HepG2 (cell line): Measurements from ENCODE around the gene TYMP. TPM values are rescaled to one million over a fixed set of nuclear protein-coding genes. Genes with fewer than 3 reads are reported as not detected.

Experiments
- ARNTL ChIP-seq: sonication (generic); formaldehyde crosslinking; IDR thresholded peaks from 2 replicates; pipeline ENCODE4 v1.4.0; 2020; ENCODE audit warnings: mild to moderate bottlenecking, missing genetic modification reagents
- CREB1 ChIP-seq, 2 experiments: fragments of 450-650 bp in 1 of 2; IDR thresholded peaks; 2 replicates each; pipeline ENCODE4 v1.6.1; 2016 to 2017; ENCODE audit warnings: control low read depth in 1 of 2, mild to moderate bottlenecking in 1 of 2, missing compliant biosample characterization in 1 of 2, missing genetic modification characterization in 1 of 2
- DR1 ChIP-seq: sonication (generic); formaldehyde crosslinking; IDR thresholded peaks from 2 replicates; pipeline ENCODE4 v1.8.0; 2021; ENCODE audit warnings: mild to moderate bottlenecking, missing genetic modification reagents, inconsistent platforms
- FOXA1 ChIP-seq, 2 experiments: fragments of 450-650 bp in 1 of 2; sonication (generic) in 1 of 2; formaldehyde crosslinking in 1 of 2; IDR thresholded peaks; 2 replicates each; pipeline versions ENCODE4 v1.4.0 to v1.6.1; 2016 to 2020; ENCODE audit warnings: missing genetic modification reagents in 1 of 2
- MXI1 ChIP-seq: IDR thresholded peaks from 3 replicates; pipeline ENCODE4 v1.6.1; 2012; ENCODE audit warnings: low read depth, low read length, inconsistent platforms, borderline replicate concordance
- PITX1 ChIP-seq: sonication (generic); formaldehyde crosslinking; IDR thresholded peaks from 2 replicates; pipeline ENCODE4 v1.5.1; 2020; ENCODE audit warnings: mild to moderate bottlenecking, missing genetic modification reagents
- POLR2A ChIP-seq, 2 experiments: IDR thresholded peaks; 2 replicates each; pipeline ENCODE4 v1.6.1; 2011; ENCODE audit warnings: low read depth in 2 of 2, low read length in 2 of 2, mild to moderate bottlenecking in 1 of 2, moderate library complexity in 1 of 2; ENCODE audit not compliant: insufficient read depth in 1 of 2
- SKI ChIP-seq: fragments of 450-650 bp; IDR thresholded peaks from one replicate; pipeline ENCODE4 v1.6.1; 2018; ENCODE audit warnings: mild to moderate bottlenecking; ENCODE audit not compliant: partially characterized antibody
- ZBTB21 ChIP-seq: sonication (generic); formaldehyde crosslinking; IDR thresholded peaks from 2 replicates; pipeline ENCODE4 v1.4.0; 2020; ENCODE audit warnings: missing genetic modification reagents
- ZFP41 ChIP-seq: sonication (generic); formaldehyde crosslinking; IDR thresholded peaks from 2 replicates; pipeline ENCODE4 v1.4.0; 2020; ENCODE audit warnings: mild to moderate bottlenecking, missing genetic modification reagents, borderline replicate concordance
- ZMYM2 ChIP-seq: sonication (generic); formaldehyde crosslinking; IDR thresholded peaks from 2 replicates; pipeline ENCODE4 v1.8.0; 2022; ENCODE audit warnings: mild to moderate bottlenecking, missing genetic modification reagents
- ZNF446 ChIP-seq: sonication (generic); formaldehyde crosslinking; IDR thresholded peaks from 2 replicates; pipeline ENCODE4 v1.5.0; 2020; ENCODE audit warnings: mild to moderate bottlenecking, missing genetic modification reagents
- ZNF558 ChIP-seq: sonication (generic); formaldehyde crosslinking; IDR thresholded peaks from 2 replicates; pipeline ENCODE4 v1.9.0; 2022; ENCODE audit warnings: mild to moderate bottlenecking, missing genetic modification reagents, borderline replicate concordance
- polyA plus RNA-seq, 8 experiments: library from polyadenylated mRNA; depleted of rRNA in 3 of 8; stranded (reverse) in 7 of 8; unstranded in 1 of 8; fragments of >200 nt; fragmentation: Illumina TruSeq in 4 of 8; extraction: Trizol in 4 of 8; gene quantifications; 2 replicates each; pipeline versions ENCODE4 v1.2.1 to v1.2.3, GENCODE V29; 2011 to 2016; ENCODE audit warnings: low read depth in 4 of 8, missing spikeins in 1 of 8, mixed read lengths in 1 of 8; ENCODE audit not compliant: insufficient read depth in 1 of 8
- total RNA-seq, 5 experiments: library from RNA; depleted of rRNA; stranded (reverse); fragments of >200 nt; fragmentation: Illumina TruSeq; extraction: Trizol; gene quantifications; 2 replicates each; pipeline ENCODE4 v1.2.3, GENCODE V29; 2016; ENCODE audit warnings: low read depth in 1 of 5
- TF ChIP-seq, protein P1 (sequence below): sonication (generic); formaldehyde crosslinking; IDR thresholded peaks from 2 replicates; pipeline ENCODE4 v1.4.0; 2020; ENCODE audit warnings: low read depth, missing genetic modification reagents
- TF ChIP-seq, protein P2 (sequence below): sonication (generic); formaldehyde crosslinking; IDR thresholded peaks from 2 replicates; pipeline ENCODE4 v1.4.0; 2020; ENCODE audit warnings: missing genetic modification reagents, borderline replicate concordance
- TF ChIP-seq, protein P3 (sequence below): fragments of 450-650 bp; IDR thresholded peaks from 2 replicates; pipeline ENCODE4 v1.6.1; 2017

The TYMP gene
- total and polyA plus RNA-seq, 2 of the 13 experiments (the other 11 are each of a cell fraction or from before 2014, with no cell fraction given), result 3.9 to 4.3 TPM

DNA sequence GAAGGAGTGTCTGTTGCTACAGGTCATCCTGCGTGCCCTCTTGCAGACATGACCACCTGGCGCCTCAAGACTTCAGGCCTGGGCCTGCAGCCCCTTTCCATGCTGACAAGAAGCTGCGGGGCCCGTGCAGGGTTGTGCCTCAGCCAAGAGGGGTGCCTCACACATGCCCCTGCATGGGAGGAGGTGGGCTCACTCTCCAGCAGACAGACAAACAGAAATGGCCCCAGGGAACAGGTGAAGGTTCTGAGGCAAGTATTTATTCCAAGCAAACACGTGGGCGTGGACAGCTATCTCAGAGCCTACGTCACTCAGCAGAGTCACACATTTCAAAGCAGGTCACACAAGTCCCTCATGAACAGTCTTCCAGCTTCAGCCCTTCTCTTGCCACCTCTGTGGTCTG is 38.8 kb upstream of the TYMP start (continued):
- TF ChIP-seq, protein P1, sequence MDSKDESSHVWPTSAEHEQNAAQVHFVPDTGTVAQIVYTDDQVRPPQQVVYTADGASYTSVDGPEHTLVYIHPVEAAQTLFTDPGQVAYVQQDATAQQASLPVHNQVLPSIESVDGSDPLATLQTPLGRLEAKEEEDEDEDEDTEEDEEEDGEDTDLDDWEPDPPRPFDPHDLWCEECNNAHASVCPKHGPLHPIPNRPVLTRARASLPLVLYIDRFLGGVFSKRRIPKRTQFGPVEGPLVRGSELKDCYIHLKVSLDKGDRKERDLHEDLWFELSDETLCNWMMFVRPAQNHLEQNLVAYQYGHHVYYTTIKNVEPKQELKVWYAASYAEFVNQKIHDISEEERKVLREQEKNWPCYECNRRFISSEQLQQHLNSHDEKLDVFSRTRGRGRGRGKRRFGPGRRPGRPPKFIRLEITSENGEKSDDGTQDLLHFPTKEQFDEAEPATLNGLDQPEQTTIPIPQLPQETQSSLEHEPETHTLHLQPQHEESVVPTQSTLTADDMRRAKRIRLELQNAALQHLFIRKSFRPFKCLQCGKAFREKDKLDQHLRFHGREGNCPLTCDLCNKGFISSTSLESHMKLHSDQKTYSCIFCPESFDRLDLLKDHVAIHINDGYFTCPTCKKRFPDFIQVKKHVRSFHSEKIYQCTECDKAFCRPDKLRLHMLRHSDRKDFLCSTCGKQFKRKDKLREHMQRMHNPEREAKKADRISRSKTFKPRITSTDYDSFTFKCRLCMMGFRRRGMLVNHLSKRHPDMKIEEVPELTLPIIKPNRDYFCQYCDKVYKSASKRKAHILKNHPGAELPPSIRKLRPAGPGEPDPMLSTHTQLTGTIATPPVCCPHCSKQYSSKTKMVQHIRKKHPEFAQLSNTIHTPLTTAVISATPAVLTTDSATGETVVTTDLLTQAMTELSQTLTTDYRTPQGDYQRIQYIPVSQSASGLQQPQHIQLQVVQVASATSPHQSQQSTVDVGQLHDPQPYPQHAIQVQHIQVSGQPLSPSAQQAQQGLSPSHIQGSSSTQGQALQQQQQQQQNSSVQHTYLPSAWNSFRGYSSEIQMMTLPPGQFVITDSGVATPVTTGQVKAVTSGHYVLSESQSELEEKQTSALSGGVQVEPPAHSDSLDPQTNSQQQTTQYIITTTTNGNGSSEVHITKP, result 0 out of 2 replicates have a peak, but pooled peaks have one; percentile 14
- no peak for TF ChIP-seq ZFP41 (CRISPR knock-in tag)
- TF ChIP-seq ARNTL (CRISPR knock-in tag), result peak; percentile 74
- TF ChIP-seq SKI, result no peak
- TF ChIP-seq, protein P2, sequence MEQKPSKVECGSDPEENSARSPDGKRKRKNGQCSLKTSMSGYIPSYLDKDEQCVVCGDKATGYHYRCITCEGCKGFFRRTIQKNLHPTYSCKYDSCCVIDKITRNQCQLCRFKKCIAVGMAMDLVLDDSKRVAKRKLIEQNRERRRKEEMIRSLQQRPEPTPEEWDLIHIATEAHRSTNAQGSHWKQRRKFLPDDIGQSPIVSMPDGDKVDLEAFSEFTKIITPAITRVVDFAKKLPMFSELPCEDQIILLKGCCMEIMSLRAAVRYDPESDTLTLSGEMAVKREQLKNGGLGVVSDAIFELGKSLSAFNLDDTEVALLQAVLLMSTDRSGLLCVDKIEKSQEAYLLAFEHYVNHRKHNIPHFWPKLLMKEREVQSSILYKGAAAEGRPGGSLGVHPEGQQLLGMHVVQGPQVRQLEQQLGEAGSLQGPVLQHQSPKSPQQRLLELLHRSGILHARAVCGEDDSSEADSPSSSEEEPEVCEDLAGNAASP (CRISPR knock-in tag), result 0 out of 2 replicates have a peak, but pooled peaks have one; percentile 30
- no peak for TF ChIP-seq ZNF558 (CRISPR knock-in tag)
- TF ChIP-seq ZBTB21, result peak; percentile 64; the same call in 1 of the 2 replicates
- peak in 1 of 2 experiments; percentile 43; a peak in 1 of 4 replicates for TF ChIP-seq POLR2A (IDR thresholded peaks at IDR 0.05; ENCODE audit: insufficient read depth in 1 of 2, low read depth in 2 of 2, low read length in 2 of 2)
- no peak for TF ChIP-seq ZMYM2 (CRISPR knock-in tag)
- TF ChIP-seq PITX1 (CRISPR knock-in tag), result 0 out of 2 replicates have a peak, but pooled peaks have one; percentile 10
- peak; percentile 29; the same call in 2 of the 3 replicates for TF ChIP-seq MXI1
- TF ChIP-seq, protein P3, sequence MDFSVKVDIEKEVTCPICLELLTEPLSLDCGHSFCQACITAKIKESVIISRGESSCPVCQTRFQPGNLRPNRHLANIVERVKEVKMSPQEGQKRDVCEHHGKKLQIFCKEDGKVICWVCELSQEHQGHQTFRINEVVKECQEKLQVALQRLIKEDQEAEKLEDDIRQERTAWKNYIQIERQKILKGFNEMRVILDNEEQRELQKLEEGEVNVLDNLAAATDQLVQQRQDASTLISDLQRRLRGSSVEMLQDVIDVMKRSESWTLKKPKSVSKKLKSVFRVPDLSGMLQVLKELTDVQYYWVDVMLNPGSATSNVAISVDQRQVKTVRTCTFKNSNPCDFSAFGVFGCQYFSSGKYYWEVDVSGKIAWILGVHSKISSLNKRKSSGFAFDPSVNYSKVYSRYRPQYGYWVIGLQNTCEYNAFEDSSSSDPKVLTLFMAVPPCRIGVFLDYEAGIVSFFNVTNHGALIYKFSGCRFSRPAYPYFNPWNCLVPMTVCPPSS, result no peak
- no peak for TF ChIP-seq FOXA1 (IDR thresholded peaks at IDR 0.05)
- TF ChIP-seq FOXA1 (CRISPR knock-in tag; IDR thresholded peaks at IDR 0.05), result peak; percentile 3; the same call in 1 of the 2 replicates
- TF ChIP-seq ZNF446 (CRISPR knock-in tag), result no peak
- TF ChIP-seq CREB1 (IDR thresholded peaks at IDR 0.05), result peak; percentile 87
- TF ChIP-seq CREB1 (CRISPR knock-in tag; IDR thresholded peaks at IDR 0.05), result peak; percentile 83
- TF ChIP-seq DR1 (CRISPR knock-in tag), result no peak
- TF ChIP-seq, all 625 proteins: peak for 40
